CD4-positive, CD25-positive, alpha-beta regulatory T cell (primary cell): ENCODE data around the gene PCSK6. TPM values are rescaled to one million over a fixed set of nuclear protein-coding genes. Genes with fewer than 3 reads are reported as not detected.
"Not testable (repeated sequence)": the region's sequence is repeated elsewhere in the genome, so short reads cannot be mapped to it uniquely, and the experiment has no call there.

Experiments used
- ATAC-seq, 2 donors: fragments of 150-1000 bp; cut with Tn5 transposase; one replicate each; pipeline ENCODE4 v1.10.0; 2021; ENCODE audit warnings: low read depth in 2 of 2, moderate number of reproducible peaks in 2 of 2, moderate library complexity in 1 of 2
- DNase-seq, 3 donors: peaks; one replicate each; pipeline versions ENCODE4 v3.0.0 to v3.0.0-alpha.2; 2012 to 2022; ENCODE audit warnings: mixed read lengths in 1 of 3
- H3K27ac ChIP-seq: one replicate; pipeline ENCODE4 v1.7.0; 2013; ENCODE audit warnings: mild to moderate bottlenecking, low read length; ENCODE audit not compliant: insufficient read depth, poor library complexity, severe bottlenecking
- H3K27me3 ChIP-seq: one replicate; pipeline ENCODE4 v1.7.0; 2013; ENCODE audit warnings: low read length; ENCODE audit not compliant: control insufficient read depth, insufficient read depth
- H3K36me3 ChIP-seq: one replicate; pipeline ENCODE4 v1.7.0; 2013; ENCODE audit warnings: mild to moderate bottlenecking, low read length, moderate library complexity; ENCODE audit not compliant: control insufficient read depth, insufficient read depth
- H3K4me1 ChIP-seq: 2 replicates; pipeline ENCODE4 v1.7.0; 2013; ENCODE audit warnings: mild to moderate bottlenecking, low read length; ENCODE audit not compliant: insufficient read depth, control insufficient read depth, poor library complexity, severe bottlenecking
- H3K4me3 ChIP-seq: one replicate; pipeline ENCODE4 v1.7.0; 2013; ENCODE audit warnings: low read depth, mild to moderate bottlenecking, low read length, moderate library complexity
- H3K9me3 ChIP-seq, 2 experiments: 1 replicate in 1 of 2; 2 replicates in 1 of 2; pipeline ENCODE4 v1.7.0; 2013; ENCODE audit warnings: low read length in 2 of 2, mild to moderate bottlenecking in 1 of 2, moderate library complexity in 1 of 2; ENCODE audit not compliant: control insufficient read depth in 2 of 2
- H3K27ac Mint-ChIP-seq, 3 donors: one replicate each; pipeline ENCODE4 v1.8.0; 2020 to 2022; ENCODE audit warnings: mild to moderate bottlenecking in 3 of 3, mixed read lengths in 3 of 3, moderate library complexity in 2 of 3
- H3K27me3 Mint-ChIP-seq: one replicate; pipeline ENCODE4 v1.8.0; 2022; ENCODE audit warnings: mild to moderate bottlenecking, mixed read lengths
- H3K36me3 Mint-ChIP-seq: one replicate; pipeline ENCODE4 v1.8.0; 2020; ENCODE audit warnings: mixed read lengths
- H3K4me1 Mint-ChIP-seq, 4 donors: one replicate each; pipeline ENCODE4 v1.8.0; 2020 to 2022; ENCODE audit warnings: mixed read lengths in 4 of 4, mild to moderate bottlenecking in 1 of 4
- H3K4me3 Mint-ChIP-seq, 4 donors: one replicate each; pipeline ENCODE4 v1.8.0; 2020 to 2022; ENCODE audit warnings: mild to moderate bottlenecking in 4 of 4, mixed read lengths in 4 of 4, moderate library complexity in 3 of 4
- H3K9me3 Mint-ChIP-seq, 7 donors: one replicate each; pipeline ENCODE4 v1.8.0; 2020 to 2022; ENCODE audit warnings: mixed read lengths in 7 of 7, mild to moderate bottlenecking in 3 of 7, moderate library complexity in 2 of 7
- polyA plus RNA-seq, 4 donors: library from polyadenylated mRNA; unstranded; fragments of 300-500 nt; fragmentation: Illumina TruSeq; gene quantifications; one replicate each; pipeline ENCODE4 v1.2.3, GENCODE V29; 2021
- total RNA-seq: library from RNA; stranded (reverse); gene quantifications from one replicate; pipeline ENCODE4 v1.2.3, GENCODE V29; 2022

The PCSK6 gene
- total and polyA plus RNA-seq, 5 donors from 2014 or later, result 0.07 to 1.1 (median 0.22) TPM; not detected in 1

DNA sequence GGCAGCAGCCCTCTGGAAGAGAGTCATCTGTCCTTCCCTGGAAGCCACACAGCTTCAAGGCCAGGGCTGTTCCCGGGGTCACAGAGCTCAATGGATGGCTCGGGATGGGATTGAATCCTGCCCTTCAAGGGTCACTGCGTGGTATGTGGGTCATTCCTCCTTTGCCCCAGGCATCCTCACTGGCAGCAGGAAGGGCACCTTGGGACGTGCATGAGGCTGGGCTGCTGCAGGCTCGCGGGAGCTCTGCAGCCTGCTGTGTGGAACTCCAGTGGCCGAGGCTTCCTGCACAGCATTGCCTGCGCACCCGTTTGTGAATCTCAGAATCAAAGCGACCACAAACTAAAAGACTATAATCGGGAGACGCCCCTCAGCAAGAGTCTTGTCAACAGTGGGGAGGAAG lies 60.7 kb downstream of the PCSK6 start:
- Histone ChIP-seq H3K27me3 (no peaks in the 10 kb centered on the region), H3K4me3 (no peak overlapping the region), H3K9me3 (no peaks in the 10 kb centered on the region), H3K27ac (no peak overlapping the region), H3K4me1 (no peaks in the 10 kb centered on the region), H3K36me3 (no peaks in the 10 kb centered on the region)
- no peak for DNase-seq
- Mint-ChIP-seq H3K4me1 (no peaks in the 10 kb centered on the region), H3K27ac (no peak overlapping the region), H3K4me3 (no peak overlapping the region), H3K27me3 (no peaks in the 10 kb centered on the region), H3K36me3 (no peaks in the 10 kb centered on the region), H3K9me3 (no peaks in the 10 kb centered on the region)
- ATAC-seq, result no peak

DNA sequence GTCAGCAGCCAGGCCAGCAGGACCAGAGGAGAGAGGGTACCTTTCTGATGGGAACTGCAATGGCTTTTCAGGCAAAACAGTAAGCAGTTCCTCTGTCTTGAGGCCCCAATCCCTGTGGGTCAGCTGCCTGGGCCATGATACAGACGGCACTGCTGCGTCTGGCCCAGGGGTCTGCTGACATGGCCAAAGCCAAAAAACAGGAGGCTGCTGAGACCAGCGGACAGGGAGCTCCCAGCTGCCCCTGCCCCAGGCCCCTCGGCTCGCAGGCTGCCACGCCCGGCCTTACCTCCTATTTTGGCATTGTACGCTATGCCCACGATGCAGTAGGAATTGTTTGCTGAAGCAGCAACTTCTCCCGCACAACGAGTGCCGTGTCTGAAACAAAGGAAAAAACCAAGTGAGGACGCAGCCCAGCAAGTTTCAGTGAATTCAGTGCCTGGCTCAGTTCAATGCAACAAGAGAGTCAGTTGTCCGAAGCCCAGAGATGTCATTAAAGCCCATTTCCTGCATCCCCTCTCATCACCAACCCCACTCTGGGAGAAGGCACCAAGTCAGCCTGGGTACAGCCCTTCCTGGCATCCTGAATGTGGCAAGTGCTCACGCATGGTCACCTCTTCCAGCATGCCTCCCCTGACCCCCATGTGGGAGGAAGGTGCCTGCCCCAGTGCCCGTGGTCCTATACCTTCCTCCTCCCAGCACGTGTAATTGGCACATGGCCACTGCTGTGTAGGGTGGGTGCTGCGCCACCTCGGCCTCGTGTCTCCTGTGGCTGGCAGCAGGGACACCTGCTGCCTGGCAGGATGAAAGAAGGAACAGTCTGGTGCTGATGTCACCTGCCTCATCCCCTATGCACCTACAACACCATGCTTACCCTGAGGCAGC lies 61.7 kb downstream of the PCSK6 start:
- H3K4me1 Mint-ChIP-seq, result no peaks in the 10 kb centered on the region
- Histone ChIP-seq H3K9me3 (no peaks in the 10 kb centered on the region), H3K27me3 (no peaks in the 10 kb centered on the region), H3K4me3 (no peak overlapping the region), H3K36me3 (no peaks in the 10 kb centered on the region), H3K4me1 (no peaks in the 10 kb centered on the region), H3K27ac (no peak overlapping the region)
- peaks cover under 1% of the 10 kb centered on the region for H3K27me3 Mint-ChIP-seq
- H3K4me3 Mint-ChIP-seq, result no peak overlapping the region
- no peak overlapping the region for H3K27ac Mint-ChIP-seq
- DNase-seq, result no peak
- no peak for ATAC-seq
- H3K36me3 Mint-ChIP-seq, result no peaks in the 10 kb centered on the region
- peaks cover 0 to 2% (median 0%) of the 10 kb centered on the region in 7 donors for H3K9me3 Mint-ChIP-seq

DNA sequence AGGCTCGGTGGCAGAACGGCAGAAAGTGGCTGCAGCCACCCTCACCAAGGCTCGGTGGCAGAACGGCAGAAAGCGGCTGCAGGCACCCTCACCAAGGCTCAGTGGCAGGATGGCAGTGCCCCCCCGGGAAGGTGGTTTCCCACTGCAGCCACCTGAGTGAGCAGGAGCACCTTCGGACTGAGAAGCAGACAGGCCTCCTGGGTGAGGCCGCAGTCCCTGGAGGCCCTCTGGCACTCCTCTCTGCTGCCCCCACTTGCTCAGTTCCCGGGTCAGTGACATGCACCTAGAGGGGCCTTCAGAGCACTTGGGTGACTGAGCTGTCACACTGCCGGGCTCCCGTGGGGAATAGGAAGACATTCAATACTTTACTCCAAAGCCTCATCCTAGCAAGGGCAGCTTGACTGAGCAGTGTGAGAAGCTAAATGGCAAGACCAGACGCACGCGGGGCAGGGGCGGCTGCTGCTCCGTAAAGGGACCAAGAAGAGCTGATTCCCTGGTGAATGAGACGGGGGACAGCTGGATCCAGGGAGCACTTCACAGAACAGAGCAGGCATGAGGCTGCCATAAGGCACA lies 62.7 kb downstream of the PCSK6 start:
- no peak overlapping the region for H3K4me3 Mint-ChIP-seq
- H3K9me3 Mint-ChIP-seq, result peaks cover 0 to 4% (median 2%) of the 10 kb centered on the region in 7 donors
- H3K9me3 ChIP-seq, result no peaks in the 10 kb centered on the region
- no peaks in the 10 kb centered on the region for H3K4me1 Mint-ChIP-seq
- H3K4me1 ChIP-seq, result no peaks in the 10 kb centered on the region
- no peak for DNase-seq
- H3K27me3 Mint-ChIP-seq, result peaks cover 10% of the 10 kb centered on the region
- no peak for ATAC-seq
- H3K36me3 ChIP-seq, result no peaks in the 10 kb centered on the region
- H3K36me3 Mint-ChIP-seq, result no peaks in the 10 kb centered on the region
- H3K27me3 ChIP-seq, result no peaks in the 10 kb centered on the region
- H3K27ac Mint-ChIP-seq, result no peak overlapping the region
- no peak overlapping the region for H3K27ac ChIP-seq
- H3K4me3 ChIP-seq, result no peak overlapping the region

DNA sequence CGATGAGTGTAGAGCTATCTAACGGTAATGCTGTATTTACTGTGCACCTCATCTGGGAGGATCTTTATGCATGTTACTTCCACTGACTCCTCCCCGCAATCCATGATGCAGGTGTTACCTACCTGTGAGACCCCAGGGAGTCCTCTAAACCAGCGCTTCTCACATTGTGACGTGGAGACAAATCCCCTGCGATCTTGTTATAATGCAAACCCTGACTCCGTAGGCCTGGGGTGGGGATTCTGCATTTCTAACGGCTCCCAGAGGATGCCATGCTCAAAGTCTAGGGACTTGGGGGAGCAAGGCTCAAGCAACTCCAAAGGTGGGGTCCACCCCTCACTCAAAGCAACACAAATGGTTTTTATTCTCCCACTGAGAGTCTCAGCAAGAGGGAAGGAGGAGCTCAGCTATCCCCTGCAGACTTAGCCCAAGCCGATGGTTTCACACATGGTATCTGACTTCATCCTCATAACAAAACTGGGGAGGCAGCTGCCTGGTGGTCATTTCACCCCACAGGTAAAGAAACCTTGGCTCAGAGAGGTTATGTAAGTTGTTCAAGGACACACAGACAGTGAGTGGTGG lies 63.6 kb downstream of the PCSK6 start:
- H3K4me1 ChIP-seq, result no peaks in the 10 kb centered on the region
- no peaks in the 10 kb centered on the region for H3K9me3 ChIP-seq
- H3K27me3 ChIP-seq, result no peaks in the 10 kb centered on the region
- no peaks in the 10 kb centered on the region for H3K36me3 ChIP-seq
- Mint-ChIP-seq H3K27me3 (peaks cover 10% of the 10 kb centered on the region), H3K4me1 (no peaks in the 10 kb centered on the region), H3K27ac (no peak overlapping the region), H3K9me3 (peaks cover 0 to 4% (median 2%) of the 10 kb centered on the region in 7 donors), H3K4me3 (no peak overlapping the region), H3K36me3 (no peaks in the 10 kb centered on the region)
- ATAC-seq (no peak), DNase-seq (no peak)
- H3K4me3 ChIP-seq, result no peak overlapping the region
- no peak overlapping the region for H3K27ac ChIP-seq

DNA sequence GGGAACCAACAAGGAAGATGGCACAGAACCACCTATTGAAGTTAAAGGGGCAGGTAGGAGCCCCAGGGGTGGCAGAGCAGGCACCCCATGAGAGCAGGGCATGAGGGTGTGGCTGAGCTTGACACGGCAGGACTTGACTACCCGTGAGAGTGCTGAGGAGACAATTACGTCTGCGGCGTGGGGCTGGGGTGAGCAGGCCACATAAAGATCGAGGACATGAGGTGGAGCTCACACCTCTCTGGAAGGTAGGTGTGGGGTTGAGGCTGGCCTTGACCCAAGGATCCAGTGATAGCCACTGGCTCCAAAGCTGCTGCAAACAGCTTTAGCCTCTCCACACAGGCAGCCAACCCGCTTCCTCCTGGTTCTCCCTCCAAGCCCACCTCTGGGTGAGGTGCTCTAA lies 64.5 kb downstream of the PCSK6 start:
- Histone ChIP-seq H3K4me1 (no peaks in the 10 kb centered on the region), H3K27ac (no peak overlapping the region), H3K4me3 (no peak overlapping the region), H3K36me3 (no peaks in the 10 kb centered on the region), H3K9me3 (no peaks in the 10 kb centered on the region), H3K27me3 (no peaks in the 10 kb centered on the region)
- Mint-ChIP-seq H3K27ac (no peak overlapping the region), H3K9me3 (peaks cover 0 to 4% (median 2%) of the 10 kb centered on the region in 7 donors), H3K4me3 (no peak overlapping the region), H3K36me3 (no peaks in the 10 kb centered on the region), H3K4me1 (no peaks in the 10 kb centered on the region), H3K27me3 (peaks cover 10% of the 10 kb centered on the region)
- DNase-seq (no peak), ATAC-seq (no peak)

DNA sequence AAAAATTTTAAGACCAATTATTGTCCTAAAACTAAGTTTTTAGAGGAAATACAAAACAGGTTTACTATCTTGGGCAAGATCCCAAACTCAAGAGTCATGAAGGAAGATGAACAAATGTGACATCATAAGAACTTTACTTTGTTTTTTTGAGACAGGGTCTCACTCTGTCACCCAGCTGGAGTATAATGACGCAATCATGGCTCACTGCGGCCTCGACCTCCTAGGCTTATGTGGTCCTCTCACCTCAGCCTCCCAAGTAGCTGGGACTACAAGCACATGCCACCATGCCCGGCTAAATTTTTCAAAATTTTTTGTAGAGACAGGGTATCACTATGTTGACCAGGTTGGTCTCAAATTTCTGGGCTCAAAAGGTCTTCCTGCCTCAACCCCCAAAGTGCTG lies 69.3 kb downstream of the PCSK6 start:
- H3K36me3 Mint-ChIP-seq, result no peaks in the 10 kb centered on the region
- Histone ChIP-seq H3K27ac (no peak overlapping the region), H3K4me3 (no peak overlapping the region), H3K27me3 (no peaks in the 10 kb centered on the region), H3K4me1 (no peaks in the 10 kb centered on the region), H3K9me3 (no peaks in the 10 kb centered on the region), H3K36me3 (no peaks in the 10 kb centered on the region)
- DNase-seq (no peak), ATAC-seq (no peak)
- H3K27ac Mint-ChIP-seq, result no peak overlapping the region
- no peaks in the 10 kb centered on the region for H3K4me1 Mint-ChIP-seq
- H3K4me3 Mint-ChIP-seq, result no peak overlapping the region
- peaks cover 0 to 5% (median 4%) of the 10 kb centered on the region in 7 donors for H3K9me3 Mint-ChIP-seq
- H3K27me3 Mint-ChIP-seq, result peaks cover 24% of the 10 kb centered on the region

DNA sequence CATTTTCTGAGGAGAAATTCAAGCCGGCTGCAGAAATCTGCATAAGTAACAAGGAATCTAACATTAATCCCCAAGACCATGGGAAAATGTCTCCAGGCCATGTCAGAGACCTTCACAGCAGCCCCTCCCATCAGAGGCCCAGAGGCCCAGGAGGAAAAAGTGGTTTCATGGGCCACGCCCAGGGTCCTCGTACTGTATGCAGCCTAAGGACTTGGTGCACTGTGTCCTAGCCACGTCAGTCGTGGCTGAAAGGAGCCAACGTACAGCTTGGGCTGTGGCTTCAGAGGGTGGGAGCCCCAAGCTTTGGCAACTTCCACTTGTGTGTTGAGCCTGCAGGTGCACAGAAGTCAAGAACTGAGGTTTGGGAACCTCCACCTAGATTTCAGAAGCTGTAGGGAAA lies 73.0 kb downstream of the PCSK6 start:
- H3K9me3 Mint-ChIP-seq, H3K4me1 Mint-ChIP-seq, H3K36me3 Mint-ChIP-seq, H3K36me3 ChIP-seq, DNase-seq, ATAC-seq, H3K4me3 Mint-ChIP-seq, H3K4me3 ChIP-seq, H3K27ac Mint-ChIP-seq, H3K4me1 ChIP-seq, H3K27ac ChIP-seq, H3K9me3 ChIP-seq, H3K27me3 ChIP-seq: not testable (repeated sequence)
- peaks cover 14% of the 10 kb centered on the region for H3K27me3 Mint-ChIP-seq
